22Rv1 (cell line): ENCODE data around the gene URB2.

Source experiments
- H3K27ac ChIP-seq: fragments of 450-650 bp; 2 replicates; pipeline ENCODE4 v1.5.1; 2017
- CTCF ChIP-seq: fragments of 450-650 bp; IDR thresholded peaks from 2 replicates; pipeline ENCODE4 v1.5.1; 2017; ENCODE audit warnings: mild to moderate bottlenecking
- ZFX ChIP-seq: fragments of 450-650 bp; IDR thresholded peaks from 2 replicates; pipeline ENCODE4 v1.6.1; 2017; ENCODE audit warnings: antibody characterized with exemption, borderline replicate concordance

URB2 gene

DNA sequence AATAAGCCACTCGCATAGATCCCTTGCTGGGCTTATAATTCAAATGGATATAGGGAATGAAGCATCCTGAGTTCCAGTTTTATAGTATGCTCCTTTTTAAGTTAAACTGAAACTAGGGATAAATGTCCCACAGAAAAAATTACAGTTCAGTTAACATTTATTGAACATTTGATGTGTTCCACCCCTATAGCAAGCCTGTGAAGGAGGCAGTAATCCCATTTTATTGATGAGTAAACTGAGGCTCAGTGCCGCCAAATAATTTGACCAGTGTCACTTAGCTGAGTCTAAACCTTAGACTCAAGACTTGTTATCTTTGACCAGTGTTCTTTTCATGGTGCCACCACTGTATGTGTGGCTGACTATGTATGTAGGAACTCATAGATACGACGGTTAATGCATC, 22.4 kb downstream of the URB2 start:
- H3K27ac ChIP-seq = no peak overlapping the region
- TF ChIP-seq CTCF (no peak), ZFX (no peak)

GRCh38 chr1:229650045-229650444, 24.0 kb downstream of the URB2 start:
- TF ChIP-seq ZFX = no peak
- no peak for TF ChIP-seq CTCF
- H3K27ac ChIP-seq = no peak overlapping the region

- no peak overlapping the region for H3K27ac ChIP-seq
- TF ChIP-seq CTCF = no peak
- no peak for TF ChIP-seq ZFX
Measured at GRCh38 chr1:229651546-229651945, 25.5 kb downstream of the URB2 start.

- H3K27ac ChIP-seq = no peak overlapping the region
- TF ChIP-seq CTCF (no peak), ZFX (no peak)
Measured at GRCh38 chr1:229653420-229653819, 27.4 kb downstream of the URB2 start.

- H3K27ac ChIP-seq = no peak overlapping the region
Measured at GRCh38 chr1:229655781-229656180, 29.7 kb downstream of the URB2 start.

DNA sequence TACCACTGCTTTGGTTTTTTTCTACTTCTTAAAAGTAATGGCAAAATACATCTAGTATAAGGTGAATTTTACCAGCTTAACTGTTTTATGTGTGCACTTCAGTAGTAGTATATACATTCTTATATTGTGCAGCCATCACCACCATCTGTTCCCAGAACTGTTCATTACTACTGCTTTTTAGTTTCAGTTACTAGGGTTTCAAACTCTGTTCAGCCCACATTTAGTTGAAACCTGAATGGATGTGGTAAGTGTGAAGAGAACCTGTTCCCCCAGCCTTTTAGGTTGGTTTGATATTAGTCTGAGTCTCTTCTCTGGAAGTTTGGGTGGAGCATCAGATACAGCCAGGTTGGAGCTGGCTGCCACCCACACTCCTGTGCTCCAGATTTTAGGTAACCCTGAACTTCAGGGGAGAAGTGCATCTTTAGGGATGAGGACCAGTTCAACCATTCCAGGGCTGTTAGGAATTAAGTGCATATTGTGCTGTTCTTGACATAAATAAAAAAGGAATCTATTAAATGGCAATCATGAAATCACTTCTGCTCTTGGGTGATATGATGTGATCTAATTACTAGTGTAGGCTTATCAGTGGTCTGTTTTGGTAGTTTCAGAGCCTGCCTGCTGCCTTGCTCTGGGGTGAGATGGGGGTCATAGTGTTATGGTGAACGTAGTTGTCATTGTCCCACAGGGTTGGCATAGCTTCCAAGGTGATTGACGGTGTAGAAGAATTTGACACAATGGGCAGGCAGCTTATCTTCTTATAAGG, 32.1 kb downstream of the URB2 start:
- TF ChIP-seq ZFX = no peak
- TF ChIP-seq CTCF = no peak
- no peak overlapping the region for H3K27ac ChIP-seq

More at GRCh38 chr1:229655781-229656180, 29.7 kb downstream of the URB2 start:
- TF ChIP-seq ZFX = no peak
- no peak for TF ChIP-seq CTCF

DNA sequence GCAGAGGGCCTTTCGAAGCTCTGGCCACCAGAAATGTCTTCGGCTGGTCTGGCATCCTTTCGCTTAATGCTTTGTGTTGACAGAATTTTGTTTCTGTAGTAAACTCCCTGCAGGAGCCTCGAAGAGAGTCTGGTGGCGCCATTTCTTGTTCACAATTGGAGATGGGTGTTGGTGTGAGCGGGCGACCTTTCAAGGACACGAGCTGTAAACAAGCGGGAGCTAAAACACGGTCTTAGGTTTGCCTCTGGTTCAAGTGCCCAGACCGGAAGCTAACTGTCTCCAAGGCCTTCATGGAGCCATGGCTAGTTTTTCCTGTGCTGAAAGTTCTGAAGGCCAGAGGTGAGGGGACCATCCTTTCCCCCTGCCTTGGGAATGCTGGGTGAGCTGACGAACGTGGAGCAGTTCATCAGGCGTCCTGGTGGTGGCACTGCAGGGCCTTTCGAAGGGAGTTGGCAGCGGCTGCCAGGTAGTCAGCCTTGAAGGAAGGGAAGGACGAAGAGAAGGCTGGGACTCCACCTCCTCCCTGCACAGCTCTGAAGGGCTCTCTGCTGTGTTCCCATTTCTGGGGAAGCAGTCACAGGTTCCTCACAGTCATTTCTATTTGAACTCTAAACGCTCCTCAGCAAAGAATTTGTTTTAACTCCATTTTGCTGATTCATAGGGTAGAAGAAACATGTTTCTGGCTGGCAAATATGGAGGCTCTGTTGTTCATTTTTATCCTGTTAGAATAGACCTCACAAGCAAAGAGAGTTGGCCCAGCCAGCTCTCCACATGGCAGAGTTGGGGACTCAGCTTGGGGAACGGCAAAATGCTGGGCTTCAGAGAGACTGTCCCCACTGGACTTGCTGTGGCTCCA, 35.2 kb downstream of the URB2 start:
- H3K27ac ChIP-seq = peak overlapping the region; percentile 6; the same call in 1 of the 2 replicates
- no peak for TF ChIP-seq ZFX
- peak; percentile 96 for TF ChIP-seq CTCF
